Small intestine (tissue), 7 donors: ENCODE measurements around the gene IFT22. TPM values are rescaled to one million over a fixed set of nuclear protein-coding genes. Genes with fewer than 3 reads are reported as not detected.

Source experiments
- DNase-seq, 2 donors: peaks; one replicate each; pipeline versions ENCODE4 v3.0.0 to v3.0.0-alpha.2; 2013
- FAIRE-seq: peaks from 2 replicates; lab custom pipeline; 2012; peaks lifted over from hg19 to GRCh38; lab: Jason Lieb, UNC
- H3K27ac ChIP-seq, 3 donors: one replicate each; pipeline ENCODE4 v1.5.1; 2013; ENCODE audit warnings: low read length in 2 of 3, mild to moderate bottlenecking in 2 of 3, control low read depth in 1 of 3, inconsistent platforms in 1 of 3, low read depth in 1 of 3, moderate library complexity in 1 of 3
- H3K27me3 ChIP-seq, 3 donors: one replicate each; pipeline ENCODE4 v1.6.1; 2013; ENCODE audit warnings: low read length in 3 of 3, inconsistent platforms in 1 of 3; ENCODE audit not compliant: control insufficient read depth in 3 of 3, insufficient read depth in 3 of 3
- H3K36me3 ChIP-seq, 3 donors: one replicate each; pipeline ENCODE4 v1.6.1; 2013; ENCODE audit warnings: low read length in 3 of 3, inconsistent platforms in 1 of 3, low read depth in 1 of 3, mild to moderate bottlenecking in 1 of 3, moderate library complexity in 1 of 3; ENCODE audit not compliant: control insufficient read depth in 3 of 3, insufficient read depth in 2 of 3
- H3K4me1 ChIP-seq, 3 donors: one replicate each; pipeline ENCODE4 v1.6.1; 2013; ENCODE audit warnings: low read length in 2 of 3, inconsistent platforms in 1 of 3, low read depth in 1 of 3, mild to moderate bottlenecking in 1 of 3, moderate library complexity in 1 of 3; ENCODE audit not compliant: control insufficient read depth in 3 of 3, insufficient read depth in 2 of 3
- H3K4me3 ChIP-seq, 3 donors: one replicate each; pipeline ENCODE4 v1.5.1; 2013; ENCODE audit warnings: low read length in 3 of 3, control low read depth in 1 of 3, inconsistent platforms in 1 of 3, low read depth in 1 of 3, mild to moderate bottlenecking in 1 of 3, moderate library complexity in 1 of 3
- H3K9me3 ChIP-seq, 2 donors: one replicate each; pipeline ENCODE4 v1.6.1; 2013; ENCODE audit warnings: low read depth in 1 of 2, low read length in 1 of 2; ENCODE audit not compliant: control insufficient read depth in 2 of 2, insufficient read depth in 1 of 2
- WGBS, 3 donors: extraction: QIAGEN DNeasy Blood & Tissue Kit; methylation state at CpG; one replicate each; pipeline ENCODE4 v1.1.7; 2013; 5-methylcytosine and 5-hydroxymethylcytosine counted together
- polyA plus RNA-seq, 4 donors: library from polyadenylated mRNA; stranded (reverse) in 3 of 4; unstranded in 1 of 4; fragments of 200-250 nt in 3 of 4; fragments of 120-200 nt in 1 of 4; gene quantifications; one replicate each; pipeline versions ENCODE4 v1.2.1 to v1.2.3, GENCODE V29; 2013
- donor health status: healthy with polysubstance abuse.
- donor health status: control.
- donor health status: control.
- donor health status: Bipolar disorder and iron deficiency.
- donor health status: healthy.

IFT22 gene
- polyA plus RNA-seq, 4 donors: 2.2 to 17.6 (median 8.3) TPM

DNA sequence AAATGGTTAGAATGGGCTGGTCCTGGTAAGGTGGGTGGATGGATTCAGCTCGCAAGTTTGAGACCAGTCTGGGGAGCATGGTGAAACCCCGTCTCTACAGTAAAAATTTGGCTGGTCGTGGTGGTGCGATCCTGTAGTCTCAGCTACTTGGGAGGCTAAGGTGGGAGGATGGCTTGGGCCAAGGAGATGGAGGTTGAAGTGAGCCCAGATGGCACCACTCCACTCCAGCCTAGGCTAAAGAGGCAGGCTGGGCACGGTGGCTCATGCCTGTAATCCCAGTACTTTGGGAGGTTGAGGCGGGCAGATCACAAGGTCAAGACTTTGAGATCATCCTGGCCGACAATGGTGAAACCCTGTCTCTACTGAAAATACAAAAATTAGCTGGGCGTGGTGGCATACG, 15.3 kb downstream of the IFT22 start:
- DNase-seq: no peak
- Histone ChIP-seq H3K27ac (no peak overlapping the region), H3K36me3 (no peaks in the 10 kb centered on the region), H3K4me1 (no peaks in the 10 kb centered on the region), H3K4me3 (no peak overlapping the region), H3K9me3 (peaks cover 2 to 59% of the 10 kb centered on the region in 2 donors), H3K27me3 (peaks cover 0 to 43% (median 33%) of the 10 kb centered on the region in 3 donors)
- WGBS, 3 donors: 90 to 95% (median 92%) methylated on average over 9 of the region's 9 CpGs
- no peak for FAIRE-seq

DNA sequence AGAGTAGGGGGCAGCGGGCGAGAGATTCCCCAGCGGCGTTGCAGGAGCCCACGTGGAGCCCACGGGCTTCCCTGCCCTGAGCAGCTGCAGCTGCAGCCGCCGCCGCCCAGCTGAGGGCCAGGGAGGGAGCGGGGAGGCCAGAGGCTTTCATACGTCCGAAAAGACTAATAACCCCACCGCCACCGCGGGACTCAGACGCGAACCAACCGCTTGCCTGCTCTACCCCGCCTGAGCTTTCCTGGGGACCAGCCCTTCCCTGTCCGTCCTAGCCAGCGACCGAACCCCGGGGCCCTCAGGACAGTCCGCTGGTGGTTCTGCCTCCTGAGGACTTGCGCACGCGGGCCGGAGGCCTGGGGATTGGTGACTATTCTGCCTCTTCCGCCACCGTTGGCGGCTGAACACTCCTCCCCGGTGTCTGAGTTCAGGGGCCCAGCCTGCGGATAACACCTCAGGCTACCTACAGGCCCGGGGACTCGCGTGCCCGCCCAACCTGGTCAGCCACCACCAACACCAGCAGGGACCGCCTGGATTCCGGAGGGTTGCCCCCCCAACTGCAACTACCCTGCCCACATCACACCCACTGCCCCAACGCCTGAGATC, 18.4 kb downstream of the IFT22 start:
- Histone ChIP-seq H3K27me3 (peaks cover 5 to 73% (median 54%) of the 10 kb centered on the region in 3 donors), H3K4me3 (no peak overlapping the region), H3K4me1 (no peaks in the 10 kb centered on the region), H3K27ac (no peak overlapping the region), H3K9me3 (peaks cover 4 to 54% of the 10 kb centered on the region in 2 donors), H3K36me3 (no peaks in the 10 kb centered on the region)
- WGBS, 3 donors: 10 to 24% (median 23%) methylated on average over 36 to 40 of the region's 40 CpGs
- no peak for DNase-seq
- FAIRE-seq: no peak

GRCh38 chr7:101302641-101303101, 18.9 kb downstream of the IFT22 start:
- H3K27ac ChIP-seq: no peak overlapping the region
- H3K9me3 ChIP-seq: peaks cover 4 to 54% of the 10 kb centered on the region in 2 donors
- WGBS, 3 donors: 4 to 9% (median 8%) methylated on average over 37 of the region's 37 CpGs
- no peak for DNase-seq
- FAIRE-seq: no peak
- H3K36me3 ChIP-seq: no peaks in the 10 kb centered on the region
- H3K4me1 ChIP-seq: no peaks in the 10 kb centered on the region
- H3K27me3 ChIP-seq: peaks cover 5 to 78% (median 56%) of the 10 kb centered on the region in 3 donors
- no peak overlapping the region for H3K4me3 ChIP-seq

- peaks cover 7 to 75% (median 54%) of the 10 kb centered on the region in 3 donors for H3K27me3 ChIP-seq
- no peak for DNase-seq
- no peaks in the 10 kb centered on the region for H3K36me3 ChIP-seq
- no peak overlapping the region for H3K4me3 ChIP-seq
- no peak for FAIRE-seq
- peaks cover 4 to 54% of the 10 kb centered on the region in 2 donors for H3K9me3 ChIP-seq
- WGBS, 3 donors: 53 to 65% (median 62%) methylated on average over 16 of the region's 16 CpGs
- H3K27ac ChIP-seq: no peak overlapping the region
- no peaks in the 10 kb centered on the region for H3K4me1 ChIP-seq
These were observed 20.9 kb downstream of the IFT22 start for GRCh38 chr7:101300465-101301376.

- no peak for DNase-seq
- Histone ChIP-seq H3K27me3 (peaks cover 7 to 75% (median 53%) of the 10 kb centered on the region in 3 donors), H3K27ac (no peak overlapping the region), H3K4me3 (no peak overlapping the region), H3K4me1 (no peaks in the 10 kb centered on the region), H3K9me3 (peaks cover 4 to 50% of the 10 kb centered on the region in 2 donors), H3K36me3 (no peaks in the 10 kb centered on the region)
- 4 to 12% (median 8%) methylated on average over 59 to 72 of the region's 72 CpGs for WGBS, 3 donors
- no peak for FAIRE-seq
These were observed 21.8 kb downstream of the IFT22 start for GRCh38 chr7:101299511-101300464.

GRCh38 chr7:101294832-101295121, 26.8 kb downstream of the IFT22 start:
- H3K4me1 ChIP-seq: no peaks in the 10 kb centered on the region
- DNase-seq (no peak), FAIRE-seq (no peak)
- no peak overlapping the region for H3K27ac ChIP-seq
- H3K9me3 ChIP-seq: peaks cover 0 to 6% of the 10 kb centered on the region in 2 donors
- no peak overlapping the region for H3K4me3 ChIP-seq
- WGBS, 3 donors: 82 to 89% (median 88%) methylated on average over 8 of the region's 8 CpGs
- H3K27me3 ChIP-seq: peaks cover 4 to 67% (median 33%) of the 10 kb centered on the region in 3 donors
- no peaks in the 10 kb centered on the region for H3K36me3 ChIP-seq

DNA sequence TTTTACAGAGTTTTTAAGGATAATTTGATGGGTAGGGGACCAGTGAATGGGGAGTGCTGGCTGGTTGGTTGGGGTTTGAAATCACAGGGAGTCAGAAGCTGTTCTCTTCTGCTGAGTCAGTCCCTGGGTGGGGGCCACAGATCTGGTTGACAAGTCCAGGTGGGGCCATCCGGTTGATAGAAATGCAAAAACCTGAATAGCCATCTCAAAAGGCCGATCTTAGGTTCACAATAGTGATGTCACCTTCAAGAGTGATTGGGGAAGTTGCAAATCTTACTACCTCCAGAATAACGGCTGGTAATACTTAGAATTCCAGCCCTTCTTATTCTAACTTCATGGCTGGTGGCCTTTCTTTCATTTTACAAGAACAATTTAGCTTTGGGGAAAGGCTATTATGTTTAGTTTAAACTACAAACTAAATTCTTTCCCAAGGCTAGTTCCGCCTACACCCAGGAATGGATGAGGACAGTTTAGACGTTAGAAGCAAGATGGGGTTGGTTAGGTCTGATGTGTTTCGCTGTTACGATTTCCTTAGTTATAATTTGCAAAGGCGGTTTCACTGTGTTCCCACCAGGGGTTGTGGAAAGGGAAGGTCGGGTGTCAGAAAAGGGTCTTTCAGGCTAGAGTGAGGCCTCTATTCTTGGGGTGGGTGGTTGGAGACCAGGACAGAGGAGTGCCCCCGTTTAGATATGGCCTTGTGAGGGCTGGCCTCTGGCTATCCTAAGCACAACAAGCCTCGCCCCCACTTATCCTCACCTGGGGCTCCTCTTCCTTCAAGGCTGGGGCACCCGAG, 27.4 kb downstream of the IFT22 start:
- H3K4me3 ChIP-seq: no peak overlapping the region
- H3K27ac ChIP-seq: no peak overlapping the region
- FAIRE-seq (no peak), DNase-seq (no peak)
- no peaks in the 10 kb centered on the region for H3K36me3 ChIP-seq
- peaks cover 0 to under 1% of the 10 kb centered on the region in 2 donors for H3K9me3 ChIP-seq
- WGBS, 3 donors: 46 to 69% (median 65%) methylated on average over 12 of the region's 12 CpGs
- no peaks in the 10 kb centered on the region for H3K4me1 ChIP-seq
- H3K27me3 ChIP-seq: peaks cover 4 to 66% (median 29%) of the 10 kb centered on the region in 3 donors
